ACHN (cell line): Measurements from ENCODE around the gene NHS.
A peak's percentile ranks its signal among the peaks of the same experiment; 100 is the strongest.

ENCODE experiments used
- DNase-seq: peaks from one replicate; pipeline ENCODE4 v3.0.0-alpha.2; 2015
- in situ Hi-C: cut with HindIII; loops from 2 replicates; pipeline ENCODE4 v1.10.0; 2017; ENCODE audit warnings: low sequenced_read_pairs, low pct_ligation_motif_present, low pct_unique_long_range_greater_than_20kb

Gene NHS

DNA sequence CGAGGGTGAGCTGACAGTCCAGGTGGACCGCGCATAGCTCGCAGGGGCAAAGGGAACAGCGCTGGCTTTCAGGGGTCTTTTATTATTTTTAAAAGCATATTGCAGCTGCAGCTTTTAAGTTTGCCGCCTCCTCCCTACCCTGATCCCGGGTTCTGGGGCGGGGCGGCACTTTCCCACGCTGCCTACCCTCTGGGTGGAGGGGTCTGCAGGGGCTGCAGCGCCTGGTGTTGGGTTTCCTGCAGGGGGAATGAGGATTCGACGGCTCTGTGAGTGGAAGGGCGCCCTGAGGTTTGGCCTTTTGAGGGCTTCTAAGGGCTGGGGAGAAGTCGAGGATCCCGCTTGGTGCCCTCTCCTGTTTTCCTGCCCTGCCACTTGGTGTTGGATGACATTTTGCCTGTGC lies 281.6 kb downstream of the NHS start:
- in situ Hi-C loops: no loop called here
- no peak for DNase-seq

GRCh38 chrX:17662391-17662790 lies 287.4 kb downstream of the NHS start:
- in situ Hi-C loops: no loop called here
- DNase-seq: no peak

- no peak for DNase-seq
- in situ Hi-C loops: no loop called here
Measured at GRCh38 chrX:17668929-17669328, 293.9 kb downstream of the NHS start.

GRCh38 chrX:17669458-17669857 lies 294.5 kb downstream of the NHS start:
- DNase-seq: no peak
- in situ Hi-C loops: no loop called here

- no peak for DNase-seq
Measured at GRCh38 chrX:17669891-17670290, 294.9 kb downstream of the NHS start.

GRCh38 chrX:17670874-17671273 lies 295.9 kb downstream of the NHS start:
- in situ Hi-C loops: no loop called here
- DNase-seq: no peak

More at GRCh38 chrX:17669891-17670290, 294.9 kb downstream of the NHS start:
- in situ Hi-C loops: no loop called here

DNA sequence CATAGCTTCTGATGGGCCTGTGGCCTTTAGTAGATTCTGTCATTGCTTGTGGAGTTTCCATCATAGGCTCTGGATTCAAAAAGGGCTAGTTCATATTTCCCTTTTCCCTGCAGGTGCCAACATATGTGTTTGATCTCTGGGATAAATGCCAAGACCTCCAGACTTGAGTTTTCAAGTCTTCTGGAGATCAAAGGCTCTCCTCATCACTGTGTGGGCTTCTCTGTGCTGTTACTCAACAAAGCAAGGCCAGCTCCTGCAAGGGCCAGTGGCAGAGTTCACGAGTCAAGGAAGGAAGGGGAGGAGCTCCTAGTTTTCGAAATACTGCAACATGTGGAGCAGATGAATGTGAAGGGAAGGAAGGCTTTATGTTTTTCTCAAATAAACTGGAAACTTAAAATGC lies 299.6 kb downstream of the NHS start:
- in situ Hi-C loops: no loop called here
- DNase-seq: no peak

DNA sequence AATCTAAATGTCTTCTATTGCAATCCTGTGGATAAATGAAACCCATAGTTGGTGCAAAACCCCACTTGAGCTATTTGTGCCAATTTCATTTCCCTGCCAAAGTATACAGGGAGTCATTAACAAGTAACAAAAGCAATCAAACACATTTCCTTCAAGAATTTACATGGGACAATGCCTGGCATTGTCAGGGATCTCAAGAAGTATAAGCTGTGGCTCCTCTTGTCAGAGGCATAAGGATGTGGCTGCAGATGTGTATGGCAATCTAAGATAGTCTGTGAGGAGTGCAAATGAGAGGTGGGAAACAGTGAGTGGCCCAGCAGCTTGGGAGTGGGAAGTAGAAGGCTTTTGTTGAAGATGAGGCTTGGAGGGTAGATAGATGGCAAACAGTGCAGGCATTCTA lies 304.3 kb downstream of the NHS start:
- no peak for DNase-seq
- in situ Hi-C loops: no loop called here

- in situ Hi-C loops: no loop called here
- no peak for DNase-seq
Measured at GRCh38 chrX:17679820-17680219, 304.8 kb downstream of the NHS start.

DNA sequence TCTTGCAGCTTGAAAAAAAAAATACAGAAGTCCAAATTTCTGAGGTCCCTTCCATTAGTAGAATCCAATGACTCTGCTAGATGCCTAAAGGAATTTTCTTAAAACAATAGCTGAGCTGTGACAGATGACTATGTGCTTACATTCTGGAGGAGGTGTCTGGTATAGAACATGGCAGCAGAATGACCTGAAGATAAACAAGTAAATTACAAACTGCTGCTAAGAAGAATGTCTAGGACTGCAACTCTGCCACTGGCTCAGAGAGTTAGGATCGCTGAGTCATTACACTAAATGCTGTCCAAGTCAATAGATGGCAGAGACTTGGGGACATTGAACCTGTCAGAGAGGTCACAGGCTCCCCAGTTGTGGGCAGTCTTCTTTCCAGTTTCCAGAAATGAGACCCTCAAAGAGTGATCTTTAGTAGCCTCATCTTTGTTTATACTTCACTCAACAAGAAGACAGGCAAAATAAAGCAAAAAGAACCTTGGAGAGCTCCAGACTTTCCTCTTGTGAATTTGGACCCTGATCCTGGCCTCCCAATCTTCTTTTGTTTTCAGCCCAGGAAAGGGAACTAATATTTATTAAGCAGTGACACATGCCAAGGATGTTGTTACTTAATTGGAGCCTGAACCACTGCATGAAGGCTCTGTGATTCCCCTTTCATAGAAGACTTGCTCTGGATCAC lies 305.9 kb downstream of the NHS start:
- in situ Hi-C loops: no loop called here

DNA sequence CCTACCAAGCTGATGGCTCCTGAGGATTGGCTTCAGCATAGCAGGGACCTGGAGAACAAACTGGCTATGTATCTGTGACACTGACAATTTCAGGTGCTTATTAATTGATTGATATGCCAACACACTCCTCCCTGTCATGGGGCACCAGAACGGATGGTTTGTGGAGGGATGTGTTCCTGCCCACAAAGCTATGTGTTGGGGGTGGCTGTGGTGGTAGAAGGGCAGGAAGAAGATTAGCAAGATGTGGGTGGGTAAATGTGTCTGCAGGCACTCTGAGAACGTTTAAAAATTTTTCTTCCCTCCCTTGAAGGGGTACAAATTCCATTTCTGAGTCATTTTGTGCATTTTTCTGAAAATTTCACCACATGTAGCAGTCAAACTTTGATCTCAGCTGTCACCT lies 307.3 kb downstream of the NHS start:
- in situ Hi-C loops: no loop called here
- DNase-seq: no peak

More for the DNA sequence above, 305.9 kb downstream of the NHS start:
- no peak for DNase-seq

- DNase-seq: no peak
- in situ Hi-C loops: no loop called here
Measured at GRCh38 chrX:17685026-17685425, 310.0 kb downstream of the NHS start.

GRCh38 chrX:17687648-17688047 lies 312.6 kb downstream of the NHS start:
- DNase-seq: no peak
- in situ Hi-C loops: no loop called here

DNA sequence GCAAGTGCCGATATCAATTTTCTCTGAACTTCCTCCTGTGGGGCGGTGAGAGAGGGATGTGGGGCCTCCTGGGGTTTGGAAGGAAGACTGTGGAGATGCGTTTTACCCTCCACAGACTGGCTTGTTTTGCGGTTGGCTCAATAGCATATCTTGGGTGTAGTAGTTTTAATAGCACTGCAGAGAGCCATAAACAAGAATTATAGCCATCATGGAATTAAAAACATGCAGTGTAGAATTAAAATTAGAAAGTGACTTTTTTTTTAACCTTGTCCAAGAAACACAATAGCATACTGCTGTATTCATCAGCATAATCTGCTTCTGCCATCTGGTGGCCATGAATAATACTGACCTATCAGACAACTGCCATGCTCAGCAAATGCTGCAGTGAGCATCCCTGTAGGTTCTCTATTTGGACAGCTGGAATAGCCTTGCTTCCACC lies 315.0 kb downstream of the NHS start:
- in situ Hi-C loops: no loop called here
- peak; percentile 50 for DNase-seq

DNA sequence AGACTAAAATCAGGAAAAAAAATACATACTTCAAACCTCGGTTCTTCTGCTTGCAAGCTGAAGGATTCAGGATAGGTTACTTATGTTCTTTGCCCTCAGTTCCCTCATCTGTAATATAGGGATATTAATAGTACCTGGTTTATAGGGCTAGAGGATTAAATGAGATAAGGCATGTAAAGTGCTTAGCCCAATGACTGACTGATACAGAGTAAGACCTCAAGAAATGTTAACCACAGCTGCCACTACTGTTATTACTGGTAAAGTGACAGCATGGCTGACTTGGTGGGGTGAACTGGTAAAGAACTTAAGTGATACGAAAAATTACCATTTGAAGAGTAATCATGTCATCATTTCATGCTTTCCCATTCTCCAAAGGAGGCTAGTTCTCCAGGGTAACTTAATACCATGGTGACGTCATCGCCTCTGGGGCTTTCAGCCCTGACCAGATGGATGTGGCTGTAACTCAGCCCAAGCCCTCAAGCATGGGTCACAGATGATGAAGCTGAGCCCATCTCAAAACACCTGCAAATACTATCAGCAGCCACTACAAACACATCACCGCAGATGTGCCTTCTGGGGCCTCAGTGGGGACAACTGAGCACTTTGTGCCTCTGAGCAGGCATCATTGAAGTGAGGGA lies 317.8 kb downstream of the NHS start:
- peak; percentile 10 for DNase-seq
- in situ Hi-C loops: no loop called here

DNA sequence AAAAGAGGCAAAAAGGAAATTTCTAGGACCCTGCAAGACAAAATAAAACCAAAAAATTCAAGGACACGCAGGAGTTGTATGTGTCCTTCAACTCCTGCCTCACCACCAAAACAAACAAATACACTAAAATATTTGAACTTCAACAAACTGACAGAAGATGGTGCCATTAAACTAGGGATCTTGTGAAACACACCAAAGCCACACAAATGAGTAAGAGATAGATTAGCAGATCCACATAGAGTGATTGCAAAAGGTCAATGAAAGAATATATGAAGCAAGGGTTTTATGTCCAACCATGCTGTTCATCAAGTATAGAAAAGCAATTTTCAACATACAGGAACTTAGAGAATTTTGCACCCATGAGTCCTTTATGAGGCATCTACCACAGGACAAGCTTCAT lies 322.2 kb downstream of the NHS start:
- in situ Hi-C loops: no loop called here
- no peak for DNase-seq

- in situ Hi-C loops: no loop called here
- no peak for DNase-seq
Measured at GRCh38 chrX:17700976-17701375, 326.0 kb downstream of the NHS start.

GRCh38 chrX:17703201-17703600 lies 328.2 kb downstream of the NHS start:
- DNase-seq: no peak
- in situ Hi-C loops: no loop called here

GRCh38 chrX:17705211-17705610 lies 330.2 kb downstream of the NHS start:
- no peak for DNase-seq
- in situ Hi-C loops: no loop called here

DNA sequence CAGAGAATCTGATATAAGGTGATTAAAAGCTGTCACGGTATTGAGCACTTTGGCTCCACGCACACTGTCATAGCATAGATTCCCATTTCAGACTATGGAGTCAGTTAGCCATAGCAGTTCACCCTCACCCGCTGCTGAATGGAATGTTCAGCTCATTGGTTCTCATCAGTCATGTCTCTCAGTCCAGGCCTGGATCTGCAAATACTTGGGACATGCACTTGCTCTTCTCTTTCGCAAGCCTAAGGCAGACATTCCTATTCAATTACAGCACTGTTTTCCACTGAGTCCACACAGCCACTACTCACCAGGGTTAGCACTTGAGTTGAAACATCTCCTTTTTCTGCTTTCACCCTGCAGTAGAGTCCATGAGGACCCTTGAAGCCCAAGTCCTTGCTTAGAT lies 331.7 kb downstream of the NHS start:
- peak; percentile 22 for DNase-seq
- in situ Hi-C loops: no loop called here
